Measurements from ENCODE around the gene C4orf50.

Gene C4orf50

GRCh38 chr4:6054162-6054922 is 36.1 kb upstream of the C4orf50 start:
- Histone ChIP-seq H3K4me3 (ENCODE audit: low read length) (no peak overlapping the region), H3K4me1 (ENCODE audit: control insufficient read depth, insufficient read depth, low read length) (no peaks in the 10 kb centered on the region), H3K9me3 (ENCODE audit: control insufficient read depth, low read length) (peaks cover 12% of the 10 kb centered on the region), H3K36me3 (ENCODE audit: control insufficient read depth, insufficient read depth, low read length) (no peaks in the 10 kb centered on the region), H3K9ac (ENCODE audit: low read length) (no peak overlapping the region), H3K27me3 (ENCODE audit: control insufficient read depth, insufficient read depth, low read length) (no peaks in the 10 kb centered on the region)

DNA sequence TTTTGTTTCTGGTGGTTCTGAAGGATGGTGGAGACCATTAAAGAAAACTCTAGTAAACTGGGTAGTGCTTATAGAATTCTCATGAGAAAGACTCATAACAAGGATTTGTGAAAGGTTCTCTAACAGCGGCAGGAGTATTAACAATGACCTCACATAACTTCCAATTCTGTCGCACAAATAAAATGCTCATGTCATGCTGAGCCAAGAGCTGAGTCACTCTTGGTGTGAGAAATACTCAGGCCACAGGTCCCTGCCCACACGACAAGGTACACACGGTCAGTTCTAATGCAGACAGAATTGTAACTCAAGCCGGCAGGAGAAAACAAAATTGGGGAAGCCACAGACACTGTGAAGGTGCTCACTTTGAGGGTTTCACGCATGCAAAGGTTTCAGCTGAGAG is 34.4 kb upstream of the C4orf50 start:
- Histone ChIP-seq H3K9me3 (ENCODE audit: control insufficient read depth, low read length) (no peaks in the 10 kb centered on the region), H3K9ac (ENCODE audit: low read length) (no peak overlapping the region), H3K4me3 (ENCODE audit: low read length) (no peak overlapping the region), H3K27me3 (ENCODE audit: control insufficient read depth, insufficient read depth, low read length) (no peaks in the 10 kb centered on the region), H3K36me3 (ENCODE audit: control insufficient read depth, insufficient read depth, low read length) (no peaks in the 10 kb centered on the region), H3K4me1 (ENCODE audit: control insufficient read depth, insufficient read depth, low read length) (no peaks in the 10 kb centered on the region)

DNA sequence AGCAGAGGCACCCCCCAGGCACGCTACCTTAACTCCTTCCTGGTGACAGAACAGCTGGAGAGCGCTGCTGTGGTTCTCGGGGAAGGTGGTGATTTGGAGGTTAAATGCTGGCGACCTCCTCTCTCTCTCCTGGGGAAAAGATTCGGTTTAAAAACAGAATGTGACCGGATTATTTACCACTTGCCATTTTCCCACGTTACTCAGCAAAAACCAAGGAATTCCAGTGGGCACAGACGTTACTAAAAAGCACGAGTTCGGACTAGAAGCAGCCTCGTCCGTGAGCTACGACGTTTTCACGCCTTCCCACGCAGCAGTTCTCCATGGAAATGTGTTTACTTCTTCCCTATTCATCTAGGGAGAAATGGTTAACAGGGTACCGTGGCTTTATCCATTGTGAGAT is 32.3 kb upstream of the C4orf50 start:
- Histone ChIP-seq H3K36me3 (ENCODE audit: control insufficient read depth, insufficient read depth, low read length) (no peaks in the 10 kb centered on the region), H3K9me3 (ENCODE audit: control insufficient read depth, low read length) (no peaks in the 10 kb centered on the region), H3K4me3 (ENCODE audit: low read length) (no peak overlapping the region), H3K4me1 (ENCODE audit: control insufficient read depth, insufficient read depth, low read length) (no peaks in the 10 kb centered on the region), H3K9ac (ENCODE audit: low read length) (no peak overlapping the region), H3K27me3 (ENCODE audit: control insufficient read depth, insufficient read depth, low read length) (no peaks in the 10 kb centered on the region)

DNA sequence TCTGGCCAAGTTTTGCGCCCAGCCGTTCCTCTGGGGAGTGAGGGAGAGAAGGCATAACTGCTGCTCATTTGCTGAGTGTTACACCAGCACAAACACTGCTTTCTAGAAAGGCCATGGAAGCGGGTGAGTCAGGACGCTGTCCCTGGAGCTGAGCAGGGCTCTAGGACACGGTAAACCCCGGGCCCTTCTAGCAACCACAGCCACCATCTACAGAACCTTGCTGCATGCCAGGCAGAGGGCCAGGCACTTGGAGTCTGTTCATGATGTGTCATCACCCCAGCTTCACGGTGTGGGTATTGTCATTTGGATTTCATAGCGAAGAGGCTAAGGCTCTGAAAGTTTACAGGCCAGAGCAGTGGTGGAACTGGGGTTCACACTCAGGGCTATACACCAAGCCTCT is 31.8 kb upstream of the C4orf50 start:
- H3K9ac ChIP-seq (ENCODE audit: low read length): no peak overlapping the region
- no peak overlapping the region for H3K4me3 ChIP-seq (ENCODE audit: low read length)
- no peaks in the 10 kb centered on the region for H3K36me3 ChIP-seq (ENCODE audit: control insufficient read depth, insufficient read depth, low read length)
- H3K27me3 ChIP-seq (ENCODE audit: control insufficient read depth, insufficient read depth, low read length): peaks cover 4% of the 10 kb centered on the region
- H3K9me3 ChIP-seq (ENCODE audit: control insufficient read depth, low read length): no peaks in the 10 kb centered on the region
- no peaks in the 10 kb centered on the region for H3K4me1 ChIP-seq (ENCODE audit: control insufficient read depth, insufficient read depth, low read length)

GRCh38 chr4:6049278-6049677 is 31.0 kb upstream of the C4orf50 start:
- Histone ChIP-seq H3K36me3 (ENCODE audit: control insufficient read depth, insufficient read depth, low read length) (no peaks in the 10 kb centered on the region), H3K9me3 (ENCODE audit: control insufficient read depth, low read length) (no peaks in the 10 kb centered on the region), H3K4me1 (ENCODE audit: control insufficient read depth, insufficient read depth, low read length) (no peaks in the 10 kb centered on the region), H3K27me3 (ENCODE audit: control insufficient read depth, insufficient read depth, low read length) (peaks cover 6% of the 10 kb centered on the region), H3K4me3 (ENCODE audit: low read length) (no peak overlapping the region), H3K9ac (ENCODE audit: low read length) (no peak overlapping the region)

DNA sequence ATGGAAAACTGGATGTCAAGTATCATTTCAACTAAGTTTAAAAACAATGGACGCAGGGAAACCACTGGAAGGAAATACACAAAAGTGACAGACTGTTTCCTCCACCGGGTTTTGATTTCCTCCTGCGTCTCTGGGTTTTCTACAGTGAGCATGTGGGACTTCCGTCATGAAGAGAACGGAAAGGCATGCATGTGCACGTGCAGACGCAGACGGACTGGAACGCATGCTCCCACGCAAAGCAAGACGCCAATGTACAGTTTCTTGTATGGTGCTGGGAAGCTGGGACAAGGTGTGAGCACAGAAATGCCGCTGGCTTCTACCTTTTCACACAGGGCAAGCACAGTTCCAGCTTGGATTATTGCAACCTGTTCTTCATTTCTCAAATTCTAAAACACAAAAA is 30.3 kb upstream of the C4orf50 start:
- no peak overlapping the region for H3K9ac ChIP-seq (ENCODE audit: low read length)
- H3K4me3 ChIP-seq (ENCODE audit: low read length): no peak overlapping the region
- no peaks in the 10 kb centered on the region for H3K4me1 ChIP-seq (ENCODE audit: control insufficient read depth, insufficient read depth, low read length)
- H3K27me3 ChIP-seq (ENCODE audit: control insufficient read depth, insufficient read depth, low read length): peaks cover 6% of the 10 kb centered on the region
- no peaks in the 10 kb centered on the region for H3K9me3 ChIP-seq (ENCODE audit: control insufficient read depth, low read length)
- H3K36me3 ChIP-seq (ENCODE audit: control insufficient read depth, insufficient read depth, low read length): no peaks in the 10 kb centered on the region

DNA sequence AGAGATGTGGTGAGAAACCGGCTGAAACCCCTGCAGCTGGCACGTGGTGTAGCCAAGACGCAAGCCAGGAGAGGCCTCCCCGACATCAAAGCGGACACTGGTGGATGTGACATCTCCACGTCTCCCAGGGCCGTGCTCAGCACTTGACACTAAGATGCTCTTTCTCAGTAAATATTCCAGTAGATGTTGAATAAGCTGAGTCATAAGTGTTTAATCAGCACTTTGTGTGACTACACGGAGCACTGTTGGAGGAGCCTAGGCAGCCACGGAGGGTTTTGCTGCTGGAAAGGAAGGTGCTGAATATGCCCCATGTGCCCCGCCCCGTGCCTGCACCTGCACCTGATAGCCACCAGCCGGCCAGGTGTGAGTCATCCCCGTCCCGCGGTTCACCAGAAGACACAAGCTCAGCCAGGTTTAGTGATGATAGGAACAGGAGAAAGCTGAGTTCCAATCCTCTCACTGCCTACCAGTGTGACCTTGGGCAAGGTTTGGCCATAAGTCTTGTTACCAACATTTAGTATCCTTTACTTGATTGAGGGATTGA is 29.0 kb upstream of the C4orf50 start:
- H3K27me3 ChIP-seq (ENCODE audit: control insufficient read depth, insufficient read depth, low read length): peaks cover 6% of the 10 kb centered on the region
- H3K36me3 ChIP-seq (ENCODE audit: control insufficient read depth, insufficient read depth, low read length): no peaks in the 10 kb centered on the region
- no peaks in the 10 kb centered on the region for H3K4me1 ChIP-seq (ENCODE audit: control insufficient read depth, insufficient read depth, low read length)
- H3K9me3 ChIP-seq (ENCODE audit: control insufficient read depth, low read length): no peaks in the 10 kb centered on the region
- no peak overlapping the region for H3K4me3 ChIP-seq (ENCODE audit: low read length)
- no peak overlapping the region for H3K9ac ChIP-seq (ENCODE audit: low read length)

DNA sequence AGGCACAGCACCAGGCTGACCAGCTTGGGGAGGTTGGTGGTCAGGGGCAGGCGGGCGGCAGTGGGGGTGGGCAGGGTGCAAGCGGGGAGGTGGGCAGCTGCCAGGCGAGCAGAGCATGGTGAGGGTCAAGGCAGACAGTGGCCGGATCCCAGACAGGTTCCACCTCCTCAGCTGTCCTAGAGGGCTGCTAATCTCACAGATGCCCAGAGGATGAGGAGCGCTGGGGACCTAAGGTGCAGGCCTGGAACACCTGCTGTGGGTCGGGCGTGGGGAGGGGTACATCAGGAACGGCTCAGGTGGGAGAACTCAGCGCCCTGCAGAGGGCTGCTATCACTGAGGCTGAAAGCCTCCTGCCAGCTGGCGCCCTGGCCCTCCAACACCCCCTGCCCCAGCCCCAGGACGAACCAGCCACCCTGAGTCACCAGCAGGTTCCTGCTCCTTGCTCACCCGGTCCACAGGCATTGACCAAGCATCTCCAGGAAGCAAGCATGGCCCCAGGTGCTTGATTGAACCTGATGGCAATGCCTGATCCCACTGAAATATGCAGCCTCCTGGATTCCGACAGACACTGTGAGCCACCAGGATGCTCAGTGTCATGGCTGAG is 28.4 kb upstream of the C4orf50 start:
- Histone ChIP-seq H3K9ac (ENCODE audit: low read length) (no peak overlapping the region), H3K36me3 (ENCODE audit: control insufficient read depth, insufficient read depth, low read length) (no peaks in the 10 kb centered on the region), H3K4me1 (ENCODE audit: control insufficient read depth, insufficient read depth, low read length) (no peaks in the 10 kb centered on the region), H3K27me3 (ENCODE audit: control insufficient read depth, insufficient read depth, low read length) (peaks cover 6% of the 10 kb centered on the region), H3K4me3 (ENCODE audit: low read length) (no peak overlapping the region), H3K9me3 (ENCODE audit: control insufficient read depth, low read length) (no peaks in the 10 kb centered on the region)

- no peaks in the 10 kb centered on the region for H3K9me3 ChIP-seq (ENCODE audit: control insufficient read depth, low read length)
- no peak overlapping the region for H3K4me3 ChIP-seq (ENCODE audit: low read length)
- H3K9ac ChIP-seq (ENCODE audit: low read length): no peak overlapping the region
- H3K4me1 ChIP-seq (ENCODE audit: control insufficient read depth, insufficient read depth, low read length): no peaks in the 10 kb centered on the region
- H3K36me3 ChIP-seq (ENCODE audit: control insufficient read depth, insufficient read depth, low read length): no peaks in the 10 kb centered on the region
- peaks cover 6% of the 10 kb centered on the region for H3K27me3 ChIP-seq (ENCODE audit: control insufficient read depth, insufficient read depth, low read length)
These were observed 26.6 kb upstream of the C4orf50 start for GRCh38 chr4:6044805-6045204.

DNA sequence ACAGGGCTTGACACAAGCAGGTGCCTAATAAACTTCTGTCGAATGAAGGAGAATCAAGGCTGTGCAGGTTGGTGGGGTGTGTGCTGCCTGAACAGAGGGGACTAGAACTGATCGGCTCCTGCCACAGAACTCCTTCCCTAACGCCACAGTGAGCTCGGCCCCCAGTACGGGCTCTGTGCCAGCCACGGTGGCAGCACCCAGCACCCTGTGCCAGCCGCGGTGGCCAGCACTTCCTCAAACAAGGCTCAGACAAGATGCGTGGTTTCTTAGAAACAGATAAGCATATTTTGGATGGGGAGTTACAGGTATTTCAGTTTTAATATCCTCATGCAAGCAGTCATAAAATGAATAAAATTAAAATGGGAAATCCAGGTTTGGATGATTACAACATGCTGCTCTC is 26.0 kb upstream of the C4orf50 start:
- Histone ChIP-seq H3K9me3 (ENCODE audit: control insufficient read depth, low read length) (no peaks in the 10 kb centered on the region), H3K4me3 (ENCODE audit: low read length) (no peak overlapping the region), H3K27me3 (ENCODE audit: control insufficient read depth, insufficient read depth, low read length) (peaks cover 6% of the 10 kb centered on the region), H3K36me3 (ENCODE audit: control insufficient read depth, insufficient read depth, low read length) (no peaks in the 10 kb centered on the region), H3K9ac (ENCODE audit: low read length) (no peak overlapping the region), H3K4me1 (ENCODE audit: control insufficient read depth, insufficient read depth, low read length) (no peaks in the 10 kb centered on the region)

DNA sequence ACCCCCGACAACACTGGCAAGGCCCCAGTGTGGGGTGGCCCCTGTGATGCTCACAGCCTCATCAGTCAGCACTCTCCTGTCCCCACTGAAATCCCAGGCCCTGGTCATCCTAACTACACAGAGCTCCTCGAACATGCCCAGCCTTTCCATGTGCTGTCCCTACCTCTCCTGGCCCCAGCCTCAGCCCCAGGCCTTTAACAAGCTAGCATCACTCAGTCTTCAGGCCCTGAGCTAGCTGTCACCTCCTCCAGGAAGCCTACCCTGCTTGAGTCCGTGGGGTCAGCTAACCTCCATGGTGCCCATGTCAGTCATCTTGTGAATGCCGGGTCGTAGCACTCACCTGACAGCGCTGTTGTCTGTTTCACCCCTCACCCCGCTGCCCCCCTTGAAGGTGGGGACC is 25.6 kb upstream of the C4orf50 start:
- Histone ChIP-seq H3K27me3 (ENCODE audit: control insufficient read depth, insufficient read depth, low read length) (peaks cover 6% of the 10 kb centered on the region), H3K36me3 (ENCODE audit: control insufficient read depth, insufficient read depth, low read length) (no peaks in the 10 kb centered on the region), H3K9me3 (ENCODE audit: control insufficient read depth, low read length) (no peaks in the 10 kb centered on the region), H3K4me1 (ENCODE audit: control insufficient read depth, insufficient read depth, low read length) (no peaks in the 10 kb centered on the region), H3K9ac (ENCODE audit: low read length) (no peak overlapping the region), H3K4me3 (ENCODE audit: low read length) (no peak overlapping the region)

DNA sequence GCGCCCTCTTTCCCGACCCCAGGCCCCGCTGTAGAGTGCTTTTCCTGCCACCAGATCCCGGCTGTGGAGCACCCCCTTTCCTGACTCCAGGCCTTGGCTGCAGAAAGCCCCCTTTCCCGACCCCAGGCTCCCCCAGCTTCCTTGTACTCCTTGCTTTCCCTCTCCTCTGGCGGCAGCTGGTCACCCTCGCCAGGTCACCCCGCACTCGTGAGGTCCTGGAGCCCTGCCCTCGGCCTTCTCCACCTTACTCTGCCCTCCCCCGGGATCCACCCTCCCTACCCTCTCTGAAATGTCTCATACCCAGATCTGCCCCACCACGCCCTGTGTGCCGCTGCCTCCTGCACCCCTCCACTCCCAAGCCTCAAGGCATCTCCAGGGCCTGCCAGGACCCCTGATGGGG is 25.0 kb upstream of the C4orf50 start:
- Histone ChIP-seq H3K36me3 (ENCODE audit: control insufficient read depth, insufficient read depth, low read length) (no peaks in the 10 kb centered on the region), H3K9me3 (ENCODE audit: control insufficient read depth, low read length) (no peaks in the 10 kb centered on the region), H3K9ac (ENCODE audit: low read length) (no peak overlapping the region), H3K4me3 (ENCODE audit: low read length) (no peak overlapping the region), H3K27me3 (ENCODE audit: control insufficient read depth, insufficient read depth, low read length) (peaks cover 6% of the 10 kb centered on the region), H3K4me1 (ENCODE audit: control insufficient read depth, insufficient read depth, low read length) (no peaks in the 10 kb centered on the region)
